ENCODE results near the gene FAM162B.

- TF ChIP-seq POLR2A (IDR thresholded peaks at IDR 0.05; ENCODE audit: low read length) = no peak
- TF ChIP-seq GATA1 (IDR thresholded peaks at IDR 0.05; ENCODE audit: low read depth, low read length) = no peak
Observed at GRCh38 chr6:116783852-116784251, 18.3 kb upstream of the FAM162B start.

Data from erythroblast (primary cell).